Retina (tissue), 1 donor: Measurements from ENCODE around the gene UBAC1.
"Not testable (repeated sequence)": the region's sequence is repeated elsewhere in the genome, so short reads cannot be mapped to it uniquely, and the experiment has no call there.

ENCODE experiments used
- DNase-seq: peaks from one replicate; pipeline ENCODE4 v3.0.0-alpha.2; 2016

The UBAC1 gene

DNA sequence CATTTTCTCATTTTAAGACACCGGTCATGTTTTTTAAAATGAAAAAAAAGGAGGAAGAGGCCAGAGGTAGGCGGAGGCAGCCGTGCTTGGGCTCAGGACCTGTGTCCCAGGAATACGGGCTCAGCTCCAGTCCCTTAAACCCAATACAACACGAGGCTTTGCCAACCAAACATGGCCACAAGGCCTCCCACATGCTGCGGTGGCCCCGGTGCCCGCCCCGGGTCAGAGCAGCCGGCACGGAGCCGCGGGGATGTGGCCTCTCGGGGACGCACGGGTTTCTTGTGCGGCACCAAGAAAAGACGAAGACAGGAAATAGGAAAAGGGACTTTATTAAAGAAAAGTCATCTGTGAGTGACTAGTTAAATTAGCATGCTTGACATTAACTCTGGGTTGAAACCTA lies 28.5 kb downstream of the UBAC1 start:
- DNase-seq, result no peak

DNA sequence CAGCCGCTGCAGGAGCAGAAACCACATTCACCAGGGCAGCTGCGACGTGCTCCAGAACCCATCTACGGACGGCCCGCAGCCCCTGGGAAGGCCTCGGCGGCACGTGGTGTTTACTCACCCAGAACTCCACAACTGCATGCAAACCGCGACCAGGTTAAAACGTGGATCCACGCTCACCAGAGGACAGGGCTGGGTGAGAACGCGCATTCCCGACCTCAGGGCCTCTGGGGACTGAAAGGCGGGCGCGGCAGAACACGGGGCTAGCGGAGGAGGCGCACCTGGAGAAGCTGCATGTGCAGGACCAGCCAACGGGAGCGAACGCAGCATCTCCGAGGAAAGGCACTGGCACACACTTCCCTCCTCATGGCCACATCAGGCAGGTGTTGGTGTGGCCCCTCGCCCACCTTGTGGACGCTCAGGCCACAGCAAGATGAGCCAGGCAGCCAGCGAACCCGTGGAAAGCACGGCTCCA lies 29.8 kb downstream of the UBAC1 start:
- DNase-seq, result no peak

- no peak for DNase-seq
Observed at GRCh38 chr9:135930446-135931345, 30.5 kb downstream of the UBAC1 start.

DNA sequence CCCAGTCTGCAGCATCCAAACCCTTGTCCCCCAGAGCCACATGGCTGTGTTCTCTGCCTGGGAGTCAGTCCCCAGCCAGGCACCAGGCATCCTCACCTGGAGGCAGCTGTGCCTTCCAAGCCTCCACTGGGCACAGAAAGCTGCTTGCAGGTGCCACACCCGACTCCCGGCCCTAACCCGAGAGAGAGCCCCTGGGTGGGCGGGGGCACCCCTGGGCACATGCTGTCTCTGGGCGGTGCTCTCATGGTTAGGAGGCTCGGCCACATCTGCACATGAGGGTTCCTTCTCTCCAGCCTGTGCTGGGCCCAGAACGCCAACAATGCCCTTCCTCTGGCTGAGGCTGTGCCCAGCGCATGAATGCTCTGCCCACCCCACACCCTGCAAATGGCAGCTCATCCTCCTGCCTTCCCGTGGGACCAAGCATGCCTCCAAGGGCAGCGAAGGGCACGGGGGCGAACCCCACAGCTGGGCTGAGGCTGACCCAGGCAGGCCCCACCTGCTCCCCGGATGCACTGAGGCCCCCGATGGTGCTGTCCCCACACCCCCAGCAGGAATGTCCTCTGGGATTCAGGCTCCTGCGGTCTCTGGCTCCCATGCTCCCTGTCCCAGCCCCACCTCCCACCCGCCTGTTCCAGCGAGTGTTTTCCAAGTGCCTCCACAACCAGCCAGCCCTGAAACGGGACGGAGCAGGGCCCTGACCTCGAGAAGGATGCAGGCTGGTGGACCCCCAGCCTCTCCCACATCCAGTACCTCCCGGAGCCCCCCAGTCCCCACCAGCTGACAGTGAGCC lies 31.3 kb downstream of the UBAC1 start:
- no peak for DNase-seq

DNA sequence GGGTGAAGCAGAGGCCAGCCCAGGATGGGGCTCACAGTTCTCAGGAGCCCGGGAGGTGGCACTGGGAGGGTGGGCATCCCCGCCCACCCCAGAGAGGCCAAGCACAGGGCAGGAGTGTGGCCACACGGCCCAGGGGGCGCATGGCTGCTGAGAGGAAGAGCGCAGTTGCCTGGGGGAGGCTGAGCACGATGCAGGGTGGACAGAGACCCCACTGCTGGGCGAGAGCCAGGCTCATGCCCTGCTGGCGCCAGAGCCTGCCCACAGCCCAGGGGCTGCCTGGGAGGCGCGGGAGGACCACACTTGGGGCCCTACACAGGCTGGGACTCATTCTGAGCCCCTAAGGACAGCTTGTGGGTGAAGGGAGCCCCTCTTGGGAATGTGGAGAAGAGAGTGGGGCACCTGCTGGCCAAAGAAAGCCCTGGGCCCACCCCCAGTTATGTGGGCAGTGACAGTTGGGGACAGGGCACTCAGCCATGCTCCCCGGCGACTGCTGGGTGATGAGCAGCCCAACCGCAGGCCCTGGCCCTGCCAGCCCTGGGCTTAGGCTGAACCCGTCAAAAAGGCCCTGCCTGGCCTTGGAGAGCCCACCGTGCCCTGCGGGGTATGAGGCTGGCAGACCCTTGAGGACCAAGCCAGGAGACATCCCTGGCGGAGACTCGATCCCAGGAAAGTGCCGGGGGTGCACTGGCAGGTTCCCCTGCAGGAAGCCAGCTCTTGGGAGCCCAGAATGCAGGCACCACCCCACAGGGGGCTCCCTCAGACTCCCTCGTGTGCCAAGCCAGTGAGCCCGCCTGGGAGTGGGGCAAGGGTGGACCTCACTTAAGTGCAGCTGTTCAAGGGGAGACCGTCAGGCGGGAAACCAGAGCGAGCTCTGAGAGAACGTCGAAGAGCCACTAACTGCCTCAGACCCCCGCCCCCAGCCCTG lies 32.2 kb downstream of the UBAC1 start:
- no peak for DNase-seq

GRCh38 chr9:135928074-135928730 lies 33.0 kb downstream of the UBAC1 start:
- no peak for DNase-seq

DNA sequence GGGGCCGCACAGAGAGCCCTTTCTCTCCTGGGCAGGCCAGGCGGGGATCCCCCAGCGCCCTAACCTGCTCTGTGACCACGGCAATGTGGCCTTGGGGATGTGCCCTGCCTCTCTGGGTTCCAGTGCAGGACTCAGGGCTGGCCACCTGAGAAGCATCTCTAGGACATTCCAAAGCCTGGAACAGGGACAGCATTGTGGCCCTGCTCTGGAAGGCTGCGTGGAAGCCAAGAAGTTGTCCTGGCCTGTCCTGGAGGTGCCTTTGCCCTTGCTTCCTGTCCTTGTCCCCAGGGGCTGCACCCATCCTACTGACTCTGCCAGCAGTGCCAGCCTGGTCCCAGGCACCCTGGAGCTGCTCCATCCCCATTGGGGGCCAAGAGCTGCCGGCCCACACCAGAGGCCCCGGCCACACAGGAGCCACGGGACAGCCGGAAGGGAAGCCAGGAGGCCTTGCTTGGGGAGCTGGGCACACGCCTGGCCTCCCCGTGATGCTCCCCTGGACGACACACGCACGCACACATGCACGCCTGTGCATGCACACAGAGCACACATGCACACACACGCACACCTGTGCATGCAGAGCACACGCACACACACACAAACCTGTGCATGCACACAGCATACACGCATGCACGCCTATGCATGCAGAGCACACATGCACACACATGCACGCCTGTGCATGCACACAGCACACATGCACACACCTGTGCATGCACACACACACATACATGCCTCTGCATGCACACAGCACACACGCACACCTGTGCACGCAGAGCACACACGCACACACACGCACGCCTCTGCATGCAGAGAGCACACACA lies 33.8 kb downstream of the UBAC1 start:
- DNase-seq, result no peak

DNA sequence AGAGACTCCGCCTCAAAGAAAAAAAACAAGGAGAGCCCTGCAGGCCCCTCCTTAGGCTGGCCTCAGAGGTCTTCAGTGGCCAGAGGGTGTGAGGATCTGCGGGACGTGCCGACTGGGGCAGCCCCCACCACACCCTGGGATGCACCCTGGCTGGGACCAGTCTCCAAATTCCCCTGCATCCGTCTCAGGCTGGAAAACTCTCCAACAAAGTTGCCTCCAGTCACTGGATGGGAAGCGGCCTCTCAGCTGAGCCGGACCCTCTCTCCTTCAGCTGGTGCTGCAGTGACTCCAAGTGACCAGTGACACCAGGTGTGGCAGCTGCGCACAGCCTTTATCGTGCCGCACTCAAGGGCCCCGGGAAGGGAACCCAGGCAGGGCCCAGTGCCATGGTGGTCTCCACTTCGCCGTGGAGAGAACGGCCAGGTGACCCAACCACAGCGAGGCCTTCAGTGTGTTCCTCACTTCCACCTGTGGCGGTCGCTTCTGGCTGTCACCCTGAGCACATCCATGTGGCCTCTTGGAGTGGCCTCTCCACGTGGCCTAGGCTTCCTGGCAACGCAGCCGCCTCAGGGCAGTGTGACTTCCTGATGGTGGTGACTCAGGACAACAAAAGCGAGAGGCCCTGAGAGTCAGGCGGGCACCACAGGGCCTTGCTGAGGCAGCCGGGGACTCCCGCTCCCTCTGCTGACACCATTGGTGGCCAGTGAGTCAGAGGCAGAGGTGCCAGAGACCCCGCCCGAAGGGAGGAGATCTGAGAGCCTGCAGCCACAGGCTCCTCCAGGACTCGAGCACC lies 34.6 kb downstream of the UBAC1 start:
- DNase-seq, result no peak

GRCh38 chr9:135925496-135926133 lies 35.6 kb downstream of the UBAC1 start:
- DNase-seq, result no peak

- DNase-seq, result no peak
Observed at GRCh38 chr9:135924628-135925338, 36.4 kb downstream of the UBAC1 start.

DNA sequence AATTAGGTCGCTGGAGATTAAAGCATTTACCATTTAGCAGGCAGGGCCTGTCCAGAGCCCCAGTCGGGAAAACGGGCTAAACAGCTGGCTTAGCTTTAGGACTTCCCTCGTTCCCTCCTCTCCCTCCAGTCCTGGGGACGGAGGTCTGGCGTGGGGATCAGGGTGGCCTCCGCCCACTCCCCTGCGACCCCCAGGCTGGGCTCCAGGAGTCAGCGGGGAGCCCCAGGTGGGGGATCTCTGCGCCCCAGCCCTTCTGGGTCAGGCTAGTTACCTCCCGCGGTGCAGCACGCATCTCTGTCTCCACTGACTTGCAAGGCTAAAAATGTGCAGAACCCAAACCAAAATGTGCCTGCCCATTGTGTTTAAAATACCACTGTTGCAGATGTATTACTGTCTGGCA lies 37.7 kb downstream of the UBAC1 start:
- DNase-seq, result no peak

DNA sequence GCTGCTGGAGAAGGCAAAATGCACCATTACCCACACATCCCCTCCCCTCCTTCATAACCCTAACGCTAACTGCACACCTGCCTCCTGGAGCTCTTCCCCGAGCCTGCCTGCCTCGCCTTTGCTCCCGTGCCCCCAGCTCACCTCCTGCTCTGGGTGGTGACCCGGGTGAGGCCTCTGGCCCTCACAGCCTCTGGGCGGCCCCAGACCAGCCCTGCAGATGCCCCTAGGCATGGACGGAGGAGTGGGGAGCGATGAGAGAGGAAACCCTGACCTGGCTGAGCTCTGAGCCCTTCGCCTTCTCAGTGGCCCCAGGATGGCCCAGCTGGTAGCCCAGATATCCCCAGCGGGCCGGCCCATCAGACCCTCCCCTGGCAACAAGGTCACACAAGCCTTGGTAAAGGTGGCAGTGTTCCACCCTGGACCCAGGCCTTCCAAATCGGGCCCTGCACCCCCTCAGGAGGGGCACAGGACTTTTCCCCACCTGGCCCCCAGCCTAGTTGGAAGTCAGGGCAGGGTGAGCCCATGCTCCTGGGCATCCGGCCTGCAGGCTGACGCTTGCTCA lies 39.3 kb downstream of the UBAC1 start:
- DNase-seq, result no peak

DNA sequence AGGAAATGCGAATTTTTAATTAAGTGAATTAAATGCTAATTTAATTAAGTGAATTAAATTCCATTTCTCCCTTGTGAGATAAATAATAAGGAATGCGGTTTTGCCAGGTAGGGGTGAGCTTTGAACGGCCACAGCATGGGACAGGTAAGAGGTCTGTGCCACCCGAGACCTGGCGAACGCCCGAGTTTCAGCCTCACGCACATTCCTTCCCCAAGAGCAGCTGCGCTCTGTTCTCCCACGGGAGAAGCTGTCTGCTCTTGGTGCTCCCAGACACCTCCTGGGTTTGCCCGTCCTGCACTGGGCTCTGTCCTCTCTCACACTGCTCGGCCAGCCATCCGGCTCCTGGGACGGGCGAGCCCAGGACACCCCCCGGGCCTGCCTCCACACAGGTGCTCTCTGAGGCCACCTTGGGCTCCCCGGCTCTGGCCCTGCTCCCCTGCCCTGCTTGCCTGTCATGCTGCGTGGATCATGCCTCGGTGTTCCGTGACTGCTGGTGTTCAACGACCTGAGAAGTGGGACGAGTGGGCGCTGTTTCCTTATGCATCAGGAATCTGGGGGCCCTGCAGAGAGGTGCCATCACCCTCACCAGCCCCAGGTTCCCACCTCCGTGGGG lies 40.1 kb downstream of the UBAC1 start:
- no peak for DNase-seq

DNA sequence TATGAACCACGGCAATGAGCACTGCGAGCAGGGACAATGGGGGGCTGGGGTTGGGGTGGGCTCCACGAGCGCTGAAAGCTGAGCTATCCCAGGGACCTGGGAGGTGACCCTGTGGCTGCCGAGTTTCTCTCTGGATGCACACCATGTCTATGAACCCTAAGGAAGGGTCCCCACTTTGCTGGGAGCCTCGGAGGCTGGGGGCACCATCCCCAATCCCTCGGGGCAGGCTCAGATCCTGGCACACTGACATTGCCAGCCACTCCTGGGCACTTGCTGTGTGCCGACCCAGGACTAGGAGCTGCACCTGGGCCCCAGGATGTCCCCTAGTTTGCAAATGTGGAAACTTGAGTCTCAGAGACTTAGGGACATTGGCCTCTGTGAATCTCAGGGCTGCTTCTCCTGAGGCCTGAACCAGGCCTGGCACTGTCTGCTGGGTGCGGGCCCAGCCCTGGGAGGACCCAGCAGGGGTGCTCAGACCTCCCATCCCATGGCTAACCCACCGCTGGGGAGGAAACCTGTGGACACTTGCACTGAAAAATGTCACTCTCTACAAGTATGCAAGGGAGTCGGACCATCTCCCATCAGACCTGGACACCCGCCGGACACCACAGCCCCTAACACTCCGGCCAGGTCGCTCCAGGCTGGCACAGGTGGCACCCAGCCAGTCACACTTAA lies 40.8 kb downstream of the UBAC1 start:
- no peak for DNase-seq

DNA sequence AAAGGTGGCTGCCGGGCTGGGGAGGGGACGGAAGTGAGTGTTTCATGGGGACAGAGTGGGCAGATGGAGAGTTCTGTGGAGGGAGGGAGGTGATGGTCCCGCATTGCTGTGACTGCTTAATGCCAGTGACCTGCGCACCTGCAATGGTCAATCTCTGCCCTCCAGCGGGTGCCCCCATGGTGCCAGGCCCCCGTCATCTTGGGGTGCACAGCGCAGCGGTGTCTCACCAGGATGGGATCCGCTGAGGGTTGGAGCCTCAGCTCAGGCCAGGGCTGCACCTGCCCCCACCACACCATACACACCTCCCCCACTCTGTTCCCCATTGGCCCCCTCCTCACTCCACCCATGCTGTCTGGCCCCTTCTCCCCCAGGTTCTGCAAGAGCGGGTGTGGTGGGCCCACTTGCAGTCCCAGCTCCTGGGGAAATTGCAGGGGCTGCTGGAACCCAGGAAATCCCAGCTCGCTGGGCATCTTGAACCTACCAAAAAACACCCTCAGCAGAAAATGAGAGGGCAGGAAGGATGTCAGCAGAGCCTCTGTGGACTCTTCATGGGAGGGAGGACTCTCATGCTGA lies 41.8 kb downstream of the UBAC1 start:
- no peak for DNase-seq

DNA sequence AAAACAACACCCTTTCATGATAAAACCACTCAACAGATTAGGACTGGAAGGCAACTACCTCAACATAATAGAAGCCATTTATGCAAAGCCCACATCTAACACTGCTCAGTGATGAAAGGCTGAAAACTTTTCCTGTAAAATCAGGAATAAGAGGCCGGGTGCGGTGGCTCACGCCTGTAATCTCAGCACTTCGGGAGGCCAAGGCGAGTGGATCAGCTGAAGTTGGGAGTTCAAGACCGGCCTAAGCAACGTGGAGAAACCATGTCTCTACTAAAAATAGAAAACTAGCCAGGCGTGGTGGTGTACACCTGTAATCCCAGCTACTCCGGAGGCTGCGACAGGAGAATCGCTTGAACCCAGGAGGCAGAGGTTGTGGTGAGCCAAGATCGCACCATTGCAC lies 44.9 kb downstream of the UBAC1 start:
- DNase-seq, result not testable (repeated sequence)

- no peak for DNase-seq
Observed at GRCh38 chr9:135914921-135915320, 46.3 kb downstream of the UBAC1 start.

GRCh38 chr9:135911233-135911632 lies 49.9 kb downstream of the UBAC1 start:
- not testable (repeated sequence) for DNase-seq
